Neural progenitor cell (in vitro differentiated cells): ENCODE results near the gene SLC16A13. TPM values are rescaled to one million over a fixed set of nuclear protein-coding genes. Genes with fewer than 3 reads are reported as not detected.

Experiments
- DNase-seq: peaks from one replicate; pipeline ENCODE4 v3.0.0-alpha.2; 2016; ENCODE audit warnings: low spot score
- H2AFZ ChIP-seq: fragments of 200-600 bp; sonication (generic); replicated peaks from 2 replicates; pipeline ENCODE4 v1.6.1; 2016; ENCODE audit warnings: antibody characterized with exemption
- H3F3A ChIP-seq: fragments of 200-600 bp; sonication (generic); 2 replicates; pipeline ENCODE4 v1.6.1; 2016; ENCODE audit warnings: antibody characterized with exemption, low read depth
- H3K27ac ChIP-seq: fragments of 200-600 bp; sonication (generic); 2 replicates; pipeline ENCODE4 v1.5.1; 2016; ENCODE audit warnings: mild to moderate bottlenecking
- H3K27me3 ChIP-seq: fragments of 200-600 bp; sonication (generic); 2 replicates; pipeline ENCODE4 v1.6.1; 2016; ENCODE audit warnings: mild to moderate bottlenecking, moderate library complexity
- H3K36me3 ChIP-seq: fragments of 200-600 bp; sonication (generic); 2 replicates; pipeline ENCODE4 v1.5.1; 2016
- H3K4me1 ChIP-seq: fragments of 200-600 bp; sonication (generic); 2 replicates; pipeline ENCODE4 v1.6.1; 2016; ENCODE audit warnings: mixed run types
- H3K4me2 ChIP-seq: fragments of 200-600 bp; sonication (generic); 2 replicates; pipeline ENCODE4 v1.6.1; 2016
- H3K4me3 ChIP-seq: fragments of 200-600 bp; sonication (generic); 2 replicates; pipeline ENCODE4 v1.5.1; 2016
- H3K79me2 ChIP-seq: fragments of 200-600 bp; sonication (generic); 2 replicates; pipeline ENCODE4 v1.6.1; 2016; ENCODE audit warnings: low read depth
- H3K9ac ChIP-seq: fragments of 200-600 bp; sonication (generic); 2 replicates; pipeline ENCODE4 v1.6.1; 2016
- H3K9me3 ChIP-seq: fragments of 200-600 bp; sonication (generic); 2 replicates; pipeline ENCODE4 v1.5.1; 2016; ENCODE audit warnings: low read depth
- H4K20me1 ChIP-seq: fragments of 200-600 bp; sonication (generic); 2 replicates; pipeline ENCODE4 v1.6.1; 2016; ENCODE audit warnings: low read depth
- H3K27ac Mint-ChIP-seq: 3 replicates; pipeline ENCODE4 v1.8.0; 2021; ENCODE audit warnings: mixed read lengths
- H3K27me3 Mint-ChIP-seq: 2 replicates; pipeline ENCODE4 v1.8.0; 2022; ENCODE audit warnings: low read depth, mild to moderate bottlenecking, inconsistent platforms, moderate library complexity, mixed read lengths; ENCODE audit not compliant: insufficient read depth
- H3K36me3 Mint-ChIP-seq: 3 replicates; pipeline ENCODE4 v1.8.0; 2021; ENCODE audit warnings: mixed read lengths
- H3K4me1 Mint-ChIP-seq: 3 replicates; pipeline ENCODE4 v1.8.0; 2021; ENCODE audit warnings: mixed read lengths
- H3K4me3 Mint-ChIP-seq: 3 replicates; pipeline ENCODE4 v1.8.0; 2021; ENCODE audit warnings: mild to moderate bottlenecking, moderate library complexity, mixed read lengths
- H3K9me3 Mint-ChIP-seq: 3 replicates; pipeline ENCODE4 v1.8.0; 2020; ENCODE audit warnings: mixed read lengths
- EZH2 ChIP-seq: fragments of 200-600 bp; sonication (generic); IDR thresholded peaks from 2 replicates; pipeline ENCODE4 v1.6.1; 2017; ENCODE audit warnings: antibody characterized with exemption, mild to moderate bottlenecking, moderate library complexity
- EZH2phosphoT487 ChIP-seq: fragments of 200-600 bp; sonication (generic); IDR thresholded peaks from 2 replicates; pipeline ENCODE4 v1.6.1; 2017; ENCODE audit warnings: antibody characterized with exemption
- total RNA-seq: library from RNA; depleted of rRNA; stranded (reverse); fragments of >200 nt; gene quantifications from 2 replicates; pipeline ENCODE4 v1.2.3, GENCODE V29; 2015; ENCODE audit warnings: low replicate concordance
- TF ChIP-seq, protein P1 (sequence below): fragments of 200-600 bp; sonication (generic); IDR thresholded peaks from 2 replicates; pipeline ENCODE4 v1.5.1; 2017; ENCODE audit warnings: antibody characterized with exemption, mild to moderate bottlenecking

The SLC16A13 gene
- total RNA-seq, 1 donor from 2014 or later = not detected

- H3K79me2 ChIP-seq = no peaks in the 10 kb centered on the region
- H3K27ac ChIP-seq = no peak overlapping the region
- no peak overlapping the region for H3K9ac ChIP-seq
- H3K9me3 Mint-ChIP-seq = peaks cover 3% of the 10 kb centered on the region
- peaks cover 11% of the 10 kb centered on the region for H3K27me3 Mint-ChIP-seq
- H3K27me3 ChIP-seq = peaks cover 39% of the 10 kb centered on the region
- H3K36me3 Mint-ChIP-seq = peaks cover 11% of the 10 kb centered on the region
- peaks cover 11% of the 10 kb centered on the region for H3K4me1 ChIP-seq
- peaks cover 3% of the 10 kb centered on the region for H4K20me1 ChIP-seq
- DNase-seq = no peak
- H3K27ac Mint-ChIP-seq = no peak overlapping the region
- H3K4me3 ChIP-seq = peak overlapping the region; percentile 41
- H3K9me3 ChIP-seq = no peaks in the 10 kb centered on the region
- TF ChIP-seq EZH2phosphoT487 = no peak
- TF ChIP-seq EZH2 = no peak
- TF ChIP-seq, protein P1, sequence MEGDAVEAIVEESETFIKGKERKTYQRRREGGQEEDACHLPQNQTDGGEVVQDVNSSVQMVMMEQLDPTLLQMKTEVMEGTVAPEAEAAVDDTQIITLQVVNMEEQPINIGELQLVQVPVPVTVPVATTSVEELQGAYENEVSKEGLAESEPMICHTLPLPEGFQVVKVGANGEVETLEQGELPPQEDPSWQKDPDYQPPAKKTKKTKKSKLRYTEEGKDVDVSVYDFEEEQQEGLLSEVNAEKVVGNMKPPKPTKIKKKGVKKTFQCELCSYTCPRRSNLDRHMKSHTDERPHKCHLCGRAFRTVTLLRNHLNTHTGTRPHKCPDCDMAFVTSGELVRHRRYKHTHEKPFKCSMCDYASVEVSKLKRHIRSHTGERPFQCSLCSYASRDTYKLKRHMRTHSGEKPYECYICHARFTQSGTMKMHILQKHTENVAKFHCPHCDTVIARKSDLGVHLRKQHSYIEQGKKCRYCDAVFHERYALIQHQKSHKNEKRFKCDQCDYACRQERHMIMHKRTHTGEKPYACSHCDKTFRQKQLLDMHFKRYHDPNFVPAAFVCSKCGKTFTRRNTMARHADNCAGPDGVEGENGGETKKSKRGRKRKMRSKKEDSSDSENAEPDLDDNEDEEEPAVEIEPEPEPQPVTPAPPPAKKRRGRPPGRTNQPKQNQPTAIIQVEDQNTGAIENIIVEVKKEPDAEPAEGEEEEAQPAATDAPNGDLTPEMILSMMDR = no peak
- no peak overlapping the region for H3K4me3 Mint-ChIP-seq
- peak overlapping the region; percentile 81 for H3K4me2 ChIP-seq
- H3K36me3 ChIP-seq = no peaks in the 10 kb centered on the region
- H2AFZ ChIP-seq = peak overlapping the region; percentile 90
- peaks cover 2% of the 10 kb centered on the region for H3K4me1 Mint-ChIP-seq
- H3F3A ChIP-seq = peaks cover 8% of the 10 kb centered on the region
Observed at GRCh38 chr17:6996256-6997011, 39.4 kb upstream of the SLC16A13 start.

GRCh38 chr17:6997171-6997570, 38.6 kb upstream of the SLC16A13 start:
- Mint-ChIP-seq H3K9me3 (no peaks in the 10 kb centered on the region), H3K4me1 (peaks cover 2% of the 10 kb centered on the region), H3K36me3 (peaks cover 12% of the 10 kb centered on the region), H3K27ac (no peak overlapping the region), H3K4me3 (no peak overlapping the region), H3K27me3 (peaks cover 9% of the 10 kb centered on the region)
- no peak overlapping the region for H2AFZ ChIP-seq
- H3K79me2 ChIP-seq = no peaks in the 10 kb centered on the region
- no peak overlapping the region for H3K4me2 ChIP-seq
- H3K27me3 ChIP-seq = peaks cover 39% of the 10 kb centered on the region
- no peak overlapping the region for H3K9ac ChIP-seq
- TF ChIP-seq EZH2 (no peak), EZH2phosphoT487 (no peak)
- TF ChIP-seq, protein P1 = no peak
- H3K36me3 ChIP-seq = no peaks in the 10 kb centered on the region
- DNase-seq = no peak
- H3K9me3 ChIP-seq = no peaks in the 10 kb centered on the region
- no peak overlapping the region for H3K27ac ChIP-seq
- H3K4me3 ChIP-seq = no peak overlapping the region
- H4K20me1 ChIP-seq = peaks cover 3% of the 10 kb centered on the region
- H3K4me1 ChIP-seq = peaks cover 11% of the 10 kb centered on the region
- peaks cover 8% of the 10 kb centered on the region for H3F3A ChIP-seq

DNA sequence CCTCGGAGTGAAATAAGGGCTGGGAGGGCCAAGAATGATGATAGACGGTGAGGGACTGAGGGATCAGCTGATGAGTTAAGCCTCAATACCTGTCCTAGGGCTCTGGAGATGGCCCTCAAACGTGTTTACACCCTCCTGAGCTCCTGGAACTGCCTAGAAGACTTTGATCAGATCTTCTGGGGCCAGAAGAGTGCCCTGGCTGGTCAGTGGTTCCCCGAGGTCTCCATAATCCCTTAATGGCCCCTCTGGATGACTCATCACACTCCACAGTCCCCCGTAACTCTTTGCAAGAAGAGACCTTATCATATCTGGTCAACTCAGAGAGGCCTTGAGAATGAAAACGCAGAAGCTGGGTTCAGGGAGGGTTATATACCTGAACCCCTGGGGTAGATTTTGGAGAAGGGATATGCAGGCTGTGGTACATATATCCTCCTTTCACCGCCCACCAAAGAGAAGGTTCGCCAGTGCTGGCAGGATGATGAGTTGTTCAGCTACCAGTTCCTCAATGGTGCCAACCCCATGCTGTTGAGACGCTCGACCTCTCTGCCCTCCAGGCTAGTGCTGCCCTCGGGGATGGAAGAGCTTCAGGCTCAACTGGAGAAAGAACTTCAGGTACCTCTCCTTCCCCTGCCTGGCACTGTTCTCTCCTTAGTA, 36.8 kb upstream of the SLC16A13 start:
- Histone ChIP-seq H3K36me3 (no peaks in the 10 kb centered on the region), H3K27ac (no peak overlapping the region), H3K9me3 (no peaks in the 10 kb centered on the region), H4K20me1 (peaks cover 3% of the 10 kb centered on the region), H2AFZ (no peak overlapping the region), H3K9ac (no peak overlapping the region), H3K4me3 (no peak overlapping the region), H3K27me3 (peaks cover 33% of the 10 kb centered on the region), H3F3A (peaks cover 18% of the 10 kb centered on the region), H3K4me2 (no peak overlapping the region), H3K4me1 (peaks cover 11% of the 10 kb centered on the region), H3K79me2 (no peaks in the 10 kb centered on the region)
- no peak for DNase-seq
- TF ChIP-seq, protein P1 = no peak
- TF ChIP-seq EZH2 (no peak), EZH2phosphoT487 (no peak)
- H3K9me3 Mint-ChIP-seq = no peaks in the 10 kb centered on the region
- H3K4me1 Mint-ChIP-seq = peaks cover 2% of the 10 kb centered on the region
- H3K36me3 Mint-ChIP-seq = peaks cover 12% of the 10 kb centered on the region
- peaks cover 7% of the 10 kb centered on the region for H3K27me3 Mint-ChIP-seq
- no peak overlapping the region for H3K4me3 Mint-ChIP-seq
- no peak overlapping the region for H3K27ac Mint-ChIP-seq
